Measurements from ENCODE around the gene PALLD. TPM values are rescaled to one million over a fixed set of nuclear protein-coding genes. Genes with fewer than 3 reads are reported as not detected.

The PALLD gene
- total and polyA plus RNA-seq, 2 experiments from 2014 or later: 17.9 to 30.5 TPM

GRCh38 chr4:168853770-168854169 is 356.9 kb downstream of the PALLD start:
- in situ Hi-C loops (cut with MboI): no loop called here
- no peaks in the 10 kb centered on the region; the same call in 1 of the 2 replicates for H3K79me2 ChIP-seq (ENCODE audit: insufficient read depth)

GRCh38 chr4:168854350-168854921 is 357.6 kb downstream of the PALLD start:
- Histone ChIP-seq H3K27ac (no peak overlapping the region), H3K4me2 (ENCODE audit: unreplicated experiment) (no peak overlapping the region), H2AFZ (no peak overlapping the region), H3K79me2 (ENCODE audit: insufficient read depth) (peaks cover 4% of the 10 kb centered on the region; the same call in 1 of the 2 replicates), H3K27me3 (replicated peaks; ENCODE audit: insufficient read depth) (no peaks in the 10 kb centered on the region), H3K4me1 (ENCODE audit: insufficient read depth) (peaks cover 28% of the 10 kb centered on the region), H3F3A (ENCODE audit: insufficient read depth) (peaks cover 9% of the 10 kb centered on the region), H3K9me2 (ENCODE audit: insufficient read depth) (no peaks in the 10 kb centered on the region), H3K9ac (no peak overlapping the region), H4K20me1 (ENCODE audit: insufficient read depth) (no peaks in the 10 kb centered on the region), H3K4me3 (no peak overlapping the region), H3K36me3 (ENCODE audit: low read depth) (no peaks in the 10 kb centered on the region), H3K9me3 (ENCODE audit: low read depth) (no peaks in the 10 kb centered on the region)
- in situ Hi-C loops (cut with MboI): no loop called here
- TF ChIP-seq EZH2phosphoT487 (IDR thresholded peaks at IDR 0.05; ENCODE audit: insufficient read depth, low read depth) (no peak), EZH2 (IDR thresholded peaks at IDR 0.05; ENCODE audit: insufficient read depth, poor library complexity, severe bottlenecking) (no peak)
- peak; percentile 42 for DNase-seq
- 53 to 56% methylated on average over 8 of the region's 8 CpGs for WGBS, 2 experiments (ENCODE audit: low coverage in 1 of 2, low lambda C conversion rate in 2 of 2, missing lambda C conversion rate in 2 of 2)

More at GRCh38 chr4:168853770-168854169, 356.9 kb downstream of the PALLD start:
- Histone ChIP-seq H3K27ac (no peak overlapping the region), H3K36me3 (ENCODE audit: low read depth) (no peaks in the 10 kb centered on the region), H3K4me2 (ENCODE audit: unreplicated experiment) (no peak overlapping the region), H3K4me3 (no peak overlapping the region), H3K9ac (no peak overlapping the region), H3F3A (ENCODE audit: insufficient read depth) (peaks cover 14% of the 10 kb centered on the region), H3K4me1 (ENCODE audit: insufficient read depth) (peaks cover 35% of the 10 kb centered on the region), H2AFZ (no peak overlapping the region), H4K20me1 (ENCODE audit: insufficient read depth) (no peaks in the 10 kb centered on the region), H3K9me3 (ENCODE audit: low read depth) (no peaks in the 10 kb centered on the region), H3K27me3 (replicated peaks; ENCODE audit: insufficient read depth) (no peaks in the 10 kb centered on the region), H3K9me2 (ENCODE audit: insufficient read depth) (no peaks in the 10 kb centered on the region)
- DNase-seq: no peak
- TF ChIP-seq EZH2 (IDR thresholded peaks at IDR 0.05; ENCODE audit: insufficient read depth, poor library complexity, severe bottlenecking): no peak
- TF ChIP-seq EZH2phosphoT487 (IDR thresholded peaks at IDR 0.05; ENCODE audit: insufficient read depth, low read depth): no peak
- 97 to 100% methylated on average over 4 of the region's 4 CpGs for WGBS, 2 experiments (ENCODE audit: low coverage in 1 of 2, low lambda C conversion rate in 2 of 2, missing lambda C conversion rate in 2 of 2)

- H3K9ac ChIP-seq: no peak overlapping the region
- H4K20me1 ChIP-seq (ENCODE audit: insufficient read depth): no peaks in the 10 kb centered on the region
- peak; percentile 77 for DNase-seq
- H3K4me1 ChIP-seq (ENCODE audit: insufficient read depth): peaks cover 29% of the 10 kb centered on the region
- no peak overlapping the region for H2AFZ ChIP-seq
- peak overlapping the region; percentile 24 for H3K27ac ChIP-seq
- no peaks in the 10 kb centered on the region for H3K9me2 ChIP-seq (ENCODE audit: insufficient read depth)
- no peaks in the 10 kb centered on the region for H3K9me3 ChIP-seq (ENCODE audit: low read depth)
- no peaks in the 10 kb centered on the region for H3K27me3 ChIP-seq (replicated peaks; ENCODE audit: insufficient read depth)
- in situ Hi-C loops (cut with MboI): no loop called here
- H3F3A ChIP-seq (ENCODE audit: insufficient read depth): peaks cover 8% of the 10 kb centered on the region; the same call in 1 of the 2 replicates
- no peaks in the 10 kb centered on the region for H3K36me3 ChIP-seq (ENCODE audit: low read depth)
- WGBS, 2 experiments (ENCODE audit: low coverage in 1 of 2, low lambda C conversion rate in 2 of 2, missing lambda C conversion rate in 2 of 2): 0 to 3% methylated on average over 2 of the region's 2 CpGs
- TF ChIP-seq EZH2 (IDR thresholded peaks at IDR 0.05; ENCODE audit: insufficient read depth, poor library complexity, severe bottlenecking) (no peak), EZH2phosphoT487 (IDR thresholded peaks at IDR 0.05; ENCODE audit: insufficient read depth, low read depth) (peak; percentile 86; the same call in 1 of the 2 replicates)
- H3K79me2 ChIP-seq (ENCODE audit: insufficient read depth): peaks cover 5% of the 10 kb centered on the region
- no peak overlapping the region for H3K4me3 ChIP-seq
- H3K4me2 ChIP-seq (ENCODE audit: unreplicated experiment): peak overlapping the region; percentile 21
Measured at GRCh38 chr4:168856312-168856711, 359.5 kb downstream of the PALLD start.

GRCh38 chr4:168857009-168857408 is 360.2 kb downstream of the PALLD start:
- no peak for TF ChIP-seq EZH2phosphoT487 (IDR thresholded peaks at IDR 0.05; ENCODE audit: insufficient read depth, low read depth)
- TF ChIP-seq EZH2 (IDR thresholded peaks at IDR 0.05; ENCODE audit: insufficient read depth, poor library complexity, severe bottlenecking): no peak
- no peaks in the 10 kb centered on the region for H3K36me3 ChIP-seq (ENCODE audit: low read depth)
- peak overlapping the region; percentile 24 for H3K27ac ChIP-seq
- in situ Hi-C loops (cut with MboI): no loop called here
- peaks cover 8% of the 10 kb centered on the region; the same call in 1 of the 2 replicates for H3F3A ChIP-seq (ENCODE audit: insufficient read depth)
- H3K27me3 ChIP-seq (replicated peaks; ENCODE audit: insufficient read depth): no peaks in the 10 kb centered on the region
- H2AFZ ChIP-seq: no peak overlapping the region
- H3K9ac ChIP-seq: no peak overlapping the region
- H3K79me2 ChIP-seq (ENCODE audit: insufficient read depth): peaks cover 8% of the 10 kb centered on the region
- peak overlapping the region; percentile 21 for H3K4me2 ChIP-seq (ENCODE audit: unreplicated experiment)
- no peaks in the 10 kb centered on the region for H3K9me2 ChIP-seq (ENCODE audit: insufficient read depth)
- H3K9me3 ChIP-seq (ENCODE audit: low read depth): no peaks in the 10 kb centered on the region
- H3K4me3 ChIP-seq: no peak overlapping the region
- H4K20me1 ChIP-seq (ENCODE audit: insufficient read depth): no peaks in the 10 kb centered on the region
- peaks cover 29% of the 10 kb centered on the region for H3K4me1 ChIP-seq (ENCODE audit: insufficient read depth)
- 67 to 73% methylated on average over 6 of the region's 6 CpGs for WGBS, 2 experiments (ENCODE audit: low coverage in 1 of 2, low lambda C conversion rate in 2 of 2, missing lambda C conversion rate in 2 of 2)
- no peak for DNase-seq

Measured in GM23248 (cell line).